Fibroblast of lung (primary cell): ENCODE data around the gene BAZ2B. TPM values are rescaled to one million over a fixed set of nuclear protein-coding genes. Genes with fewer than 3 reads are reported as not detected.
A peak's percentile ranks its signal among the peaks of the same experiment; 100 is the strongest.

Experiments used
- DNase-seq, 2 donors: peaks; one replicate each; pipeline versions ENCODE4 v3.0.0 to v3.0.0-alpha.2; 2010; ENCODE audit warnings: low read depth in 2 of 2
- H2AFZ ChIP-seq: 2 replicates; pipeline ENCODE4 v1.5.1; 2012; ENCODE audit warnings: low read length, control low read depth, inconsistent platforms
- H3K27ac ChIP-seq: 2 replicates; pipeline ENCODE4 v1.5.1; 2011; ENCODE audit warnings: low read length, control low read depth; ENCODE audit not compliant: insufficient read depth
- H3K27me3 ChIP-seq: 2 replicates; pipeline ENCODE4 v1.5.1; 2011; ENCODE audit warnings: mild to moderate bottlenecking, low read length; ENCODE audit not compliant: control insufficient read depth, insufficient read depth
- H3K36me3 ChIP-seq: 2 replicates; pipeline ENCODE4 v1.5.1; 2011; ENCODE audit warnings: low read length; ENCODE audit not compliant: control insufficient read depth, insufficient read depth
- H3K4me1 ChIP-seq: 2 replicates; pipeline ENCODE4 v1.5.1; 2011; ENCODE audit warnings: low read length; ENCODE audit not compliant: control insufficient read depth, insufficient read depth; ENCODE audit errors: extremely low read depth
- H3K4me2 ChIP-seq: 2 replicates; pipeline ENCODE4 v1.5.1; 2011; ENCODE audit warnings: low read length, control low read depth; ENCODE audit not compliant: insufficient read depth; ENCODE audit errors: extremely low read depth
- H3K4me3 ChIP-seq, 4 experiments: fragments of 200-600 bp in 1 of 4; sonication (generic) in 1 of 4; replicated peaks in 1 of 4; 2 replicates each; pipeline ENCODE4 v1.5.1; 2011 to 2016; ENCODE audit warnings: low read length in 4 of 4, low read depth in 3 of 4, mild to moderate bottlenecking in 3 of 4, control low read depth in 2 of 4, inconsistent platforms in 1 of 4, mixed read lengths in 1 of 4; ENCODE audit not compliant: insufficient read depth in 1 of 4; ENCODE audit errors: control extremely low read depth in 1 of 4
- H3K79me2 ChIP-seq: 2 replicates; pipeline ENCODE4 v1.5.1; 2012; ENCODE audit warnings: mild to moderate bottlenecking, low read length, inconsistent platforms; ENCODE audit not compliant: control insufficient read depth, insufficient read depth
- H3K9ac ChIP-seq: 2 replicates; pipeline ENCODE4 v1.5.1; 2011; ENCODE audit warnings: mild to moderate bottlenecking, low read length, control low read depth; ENCODE audit not compliant: insufficient read depth
- H3K9me3 ChIP-seq: 2 replicates; pipeline ENCODE4 v1.5.1; 2012; ENCODE audit warnings: low read depth, low read length; ENCODE audit not compliant: control insufficient read depth, insufficient read depth
- H4K20me1 ChIP-seq: 2 replicates; pipeline ENCODE4 v1.5.1; 2011; ENCODE audit warnings: low read length; ENCODE audit not compliant: control insufficient read depth, insufficient read depth; ENCODE audit errors: extremely low read depth
- CTCF ChIP-seq, 2 donors: IDR thresholded peaks in 1 of 2; conservative IDR thresholded peaks in 1 of 2; 1 replicate in 1 of 2; 2 replicates in 1 of 2; pipeline ENCODE4 v1.5.1; 2011 to 2012; ENCODE audit warnings: low read length in 2 of 2, control low read depth in 1 of 2, inconsistent platforms in 1 of 2, low read depth in 1 of 2, mild to moderate bottlenecking in 1 of 2
- EZH2 ChIP-seq: IDR thresholded peaks from 2 replicates; pipeline ENCODE4 v1.5.1; 2012; ENCODE audit warnings: low read length, control low read depth, mild to moderate bottlenecking; ENCODE audit errors: missing control alignments
- polyA plus RNA-seq, 2 donors: library from polyadenylated mRNA; depleted of rRNA in 1 of 2; stranded (reverse) in 1 of 2; unstranded in 1 of 2; fragments of >200 nt; gene quantifications; 2 replicates each; pipeline ENCODE4 v1.2.1, GENCODE V29; 2011 to 2012; ENCODE audit warnings: missing spikeins in 1 of 2
- total RNA-seq: library from RNA; depleted of rRNA; stranded (reverse); fragments of >200 nt; gene quantifications from 2 replicates; pipeline ENCODE4 v1.2.1, GENCODE V29; 2014

BAZ2B gene
- total and polyA plus RNA-seq, 2 donors (not counting 1 experiment from before 2014, with no cell fraction given) = 28.0 to 61.8 TPM

GRCh38 chr2:159557437-159558034 is 58.8 kb downstream of the BAZ2B start:
- H3K79me2 ChIP-seq = no peaks in the 10 kb centered on the region
- no peaks in the 10 kb centered on the region for H3K27me3 ChIP-seq
- peak in 1 of 2 donors; percentile 30 for TF ChIP-seq CTCF (conservative IDR thresholded peaks at IDR 0.05 in 1 of 2, IDR thresholded peaks at IDR 0.05 in 1 of 2; ENCODE audit: low read depth in 1 of 2, low read length in 2 of 2)
- TF ChIP-seq EZH2 = no peak
- H3K4me1 ChIP-seq = no peaks in the 10 kb centered on the region
- H3K4me2 ChIP-seq = no peak overlapping the region
- no peaks in the 10 kb centered on the region for H3K36me3 ChIP-seq
- H2AFZ ChIP-seq = no peak overlapping the region
- no peaks in the 10 kb centered on the region for H4K20me1 ChIP-seq
- no peak overlapping the region for H3K4me3 ChIP-seq
- no peaks in the 10 kb centered on the region for H3K9me3 ChIP-seq
- peak; percentile 16 to 22 for DNase-seq
- H3K9ac ChIP-seq = no peak overlapping the region
- no peak overlapping the region for H3K27ac ChIP-seq

- Histone ChIP-seq H3K4me2 (no peak overlapping the region), H4K20me1 (peaks cover 2% of the 10 kb centered on the region), H3K79me2 (no peaks in the 10 kb centered on the region), H3K27me3 (no peaks in the 10 kb centered on the region), H3K9me3 (no peaks in the 10 kb centered on the region), H2AFZ (no peak overlapping the region), H3K36me3 (no peaks in the 10 kb centered on the region), H3K4me3 (no peak overlapping the region), H3K27ac (no peak overlapping the region), H3K4me1 (no peaks in the 10 kb centered on the region), H3K9ac (no peak overlapping the region)
- no peak for DNase-seq
- TF ChIP-seq CTCF (conservative IDR thresholded peaks at IDR 0.05 in 1 of 2, IDR thresholded peaks at IDR 0.05 in 1 of 2; ENCODE audit: low read depth in 1 of 2, low read length in 2 of 2) = no peak
- no peak for TF ChIP-seq EZH2
Observed at GRCh38 chr2:159555651-159556392, 60.5 kb downstream of the BAZ2B start.

DNA sequence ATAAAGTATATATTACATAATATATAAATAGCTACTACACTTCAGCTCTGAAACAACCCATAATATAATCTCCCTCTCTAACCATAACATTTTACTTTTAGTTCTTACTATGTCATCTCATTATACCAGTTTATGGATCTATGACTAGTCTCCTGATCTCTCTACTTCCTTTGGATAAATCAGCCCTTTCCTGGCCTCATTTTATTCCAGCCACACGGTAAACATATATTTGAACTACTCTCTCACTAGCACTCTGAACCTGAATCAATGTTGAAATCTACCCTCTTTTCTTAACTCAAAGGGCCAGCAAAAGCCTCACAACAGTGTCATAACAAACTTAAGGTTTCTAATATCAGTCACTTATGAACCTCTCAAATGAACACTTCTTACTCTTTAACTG is 62.6 kb downstream of the BAZ2B start:
- Histone ChIP-seq H3K27ac (no peak overlapping the region), H3K9me3 (no peaks in the 10 kb centered on the region), H4K20me1 (peaks cover 2% of the 10 kb centered on the region), H3K9ac (no peak overlapping the region), H3K4me1 (no peaks in the 10 kb centered on the region), H3K4me3 (no peak overlapping the region), H2AFZ (no peak overlapping the region), H3K4me2 (no peak overlapping the region), H3K27me3 (no peaks in the 10 kb centered on the region), H3K79me2 (no peaks in the 10 kb centered on the region), H3K36me3 (no peaks in the 10 kb centered on the region)
- no peak for DNase-seq
- no peak for TF ChIP-seq CTCF (conservative IDR thresholded peaks at IDR 0.05 in 1 of 2, IDR thresholded peaks at IDR 0.05 in 1 of 2; ENCODE audit: low read depth in 1 of 2, low read length in 2 of 2)
- TF ChIP-seq EZH2 = no peak
